ENCODE data around the gene INS. TPM values are rescaled to one million over a fixed set of nuclear protein-coding genes. Genes with fewer than 3 reads are reported as not detected.

Gene INS
- total and polyA plus RNA-seq, 4 donors = 1.2 to 3.3 TPM; not detected in 2

DNA sequence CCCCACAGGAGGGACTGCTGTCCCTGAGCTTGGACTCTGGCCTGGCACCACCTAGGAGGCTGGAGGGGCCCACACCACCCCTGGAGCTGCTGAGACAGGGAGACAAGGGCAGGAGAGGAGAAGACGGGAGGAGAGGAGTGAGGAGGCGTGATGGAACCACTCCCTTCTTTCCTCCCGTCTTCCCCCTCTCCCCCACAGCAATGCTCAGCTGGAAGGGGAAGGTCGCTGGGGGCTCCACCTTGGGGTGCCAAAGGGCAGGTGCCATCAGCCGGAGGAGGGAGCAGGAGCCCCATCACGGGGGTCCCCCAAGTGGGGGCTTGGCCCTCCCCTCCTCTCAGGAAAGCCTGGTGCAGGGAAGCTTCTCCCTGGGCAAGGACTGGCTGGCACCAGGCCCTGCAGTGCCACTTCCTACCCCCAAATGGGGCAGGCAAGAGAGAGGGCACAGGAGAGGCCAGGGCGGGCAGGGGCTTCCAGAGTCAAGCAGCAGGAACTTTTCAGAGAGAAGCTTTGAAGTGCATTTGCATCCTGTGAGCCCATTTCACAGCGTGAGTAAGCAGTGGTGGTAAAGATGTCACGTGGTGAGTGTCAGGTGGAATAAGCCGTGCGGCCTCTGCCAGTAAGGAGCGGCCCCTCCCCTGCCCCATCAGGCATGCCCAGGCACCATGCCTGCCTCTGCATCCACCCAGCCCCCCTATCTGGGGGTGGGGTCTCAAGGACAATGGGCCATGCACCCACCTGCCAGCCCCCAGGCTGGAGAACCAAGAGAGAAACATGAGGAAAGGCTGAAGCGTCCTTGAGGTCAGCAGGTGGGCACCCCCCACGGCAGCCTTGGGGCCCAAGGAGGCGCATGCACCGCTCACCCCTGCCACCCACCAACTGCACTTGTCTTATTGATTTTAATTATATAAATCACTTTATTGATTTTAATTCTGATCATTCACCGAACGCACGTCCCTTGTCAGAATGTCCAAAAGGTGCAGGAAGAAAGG lies 26.7 kb downstream of the INS start:
- Histone ChIP-seq H3K4me1 (ENCODE audit: control insufficient read depth in 5 of 5, insufficient read depth in 5 of 5, low read length in 5 of 5) (peaks cover 0 to 41% (median 6%) of the 10 kb centered on the region in 5 donors), H3K27ac (ENCODE audit: low read depth in 1 of 2, low read length in 1 of 2) (no peak overlapping the region), H3K27me3 (ENCODE audit: control insufficient read depth in 3 of 3, insufficient read depth in 3 of 3, low read length in 2 of 3) (peaks cover 3 to 28% (median 6%) of the 10 kb centered on the region in 3 donors), H3K4me3 (no peak overlapping the region), H3K36me3 (ENCODE audit: control insufficient read depth in 4 of 4, insufficient read depth in 4 of 4, low read length in 4 of 4) (peaks cover 0 to 4% (median 0%) of the 10 kb centered on the region in 4 donors), H3K9ac (ENCODE audit: insufficient read depth in 1 of 2, low read length in 2 of 2) (no peak overlapping the region), H3K9me3 (ENCODE audit: control insufficient read depth in 4 of 4, insufficient read depth in 3 of 4, low read length in 3 of 4) (no peaks in the 10 kb centered on the region)
- no peak for DNase-seq
- no peak for ATAC-seq (ENCODE audit: insufficient read depth, low FRiP score)
- WGBS, 2 donors = 80 to 87% methylated on average over 19 of the region's 19 CpGs
- TF ChIP-seq, protein P1, sequence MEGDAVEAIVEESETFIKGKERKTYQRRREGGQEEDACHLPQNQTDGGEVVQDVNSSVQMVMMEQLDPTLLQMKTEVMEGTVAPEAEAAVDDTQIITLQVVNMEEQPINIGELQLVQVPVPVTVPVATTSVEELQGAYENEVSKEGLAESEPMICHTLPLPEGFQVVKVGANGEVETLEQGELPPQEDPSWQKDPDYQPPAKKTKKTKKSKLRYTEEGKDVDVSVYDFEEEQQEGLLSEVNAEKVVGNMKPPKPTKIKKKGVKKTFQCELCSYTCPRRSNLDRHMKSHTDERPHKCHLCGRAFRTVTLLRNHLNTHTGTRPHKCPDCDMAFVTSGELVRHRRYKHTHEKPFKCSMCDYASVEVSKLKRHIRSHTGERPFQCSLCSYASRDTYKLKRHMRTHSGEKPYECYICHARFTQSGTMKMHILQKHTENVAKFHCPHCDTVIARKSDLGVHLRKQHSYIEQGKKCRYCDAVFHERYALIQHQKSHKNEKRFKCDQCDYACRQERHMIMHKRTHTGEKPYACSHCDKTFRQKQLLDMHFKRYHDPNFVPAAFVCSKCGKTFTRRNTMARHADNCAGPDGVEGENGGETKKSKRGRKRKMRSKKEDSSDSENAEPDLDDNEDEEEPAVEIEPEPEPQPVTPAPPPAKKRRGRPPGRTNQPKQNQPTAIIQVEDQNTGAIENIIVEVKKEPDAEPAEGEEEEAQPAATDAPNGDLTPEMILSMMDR (IDR thresholded peaks at IDR 0.05; ENCODE audit: control extremely low read depth, extremely low read depth) = no peak

DNA sequence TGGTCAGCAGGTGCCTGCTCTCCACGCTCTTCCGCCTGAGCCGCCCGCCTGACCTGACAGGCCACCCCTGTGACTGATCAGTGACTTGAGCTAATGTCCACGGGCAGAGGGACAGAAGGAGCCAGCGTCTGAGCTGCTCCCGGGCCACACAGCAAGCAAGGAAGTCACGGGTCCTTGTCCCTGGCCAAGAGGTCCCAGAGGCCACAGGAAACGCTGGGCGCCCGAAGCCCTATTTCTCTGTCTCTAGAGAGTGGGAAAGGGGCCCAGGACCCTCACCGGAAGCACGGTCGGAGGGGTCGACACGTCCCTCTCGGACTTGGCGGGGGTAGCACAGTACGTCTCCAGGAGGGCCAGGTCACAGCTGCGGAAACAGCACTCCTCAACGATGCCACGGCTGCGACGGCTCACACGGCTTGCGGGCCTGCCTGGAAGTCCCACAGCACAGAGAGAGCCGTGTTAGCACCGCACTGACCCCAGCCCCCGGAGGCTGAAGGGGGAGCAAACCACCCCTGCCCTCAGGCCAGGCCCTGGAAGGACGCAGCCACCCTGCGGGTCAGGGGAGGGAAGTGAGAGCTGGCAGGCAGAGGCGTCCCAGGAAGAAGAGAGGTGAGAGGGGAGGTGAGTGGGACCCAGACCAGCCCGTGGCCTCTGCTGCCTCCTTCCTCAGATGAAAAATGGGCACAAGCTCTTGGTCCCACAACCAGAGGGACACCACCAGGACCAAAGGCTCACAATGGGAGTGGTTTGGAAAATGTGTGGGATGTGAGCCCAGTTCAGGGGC lies 27.6 kb downstream of the INS start:
- Histone ChIP-seq H3K4me1 (ENCODE audit: control insufficient read depth in 5 of 5, insufficient read depth in 5 of 5, low read length in 5 of 5) (peaks cover 0 to 41% (median 6%) of the 10 kb centered on the region in 5 donors), H3K4me3 (no peak overlapping the region), H3K27ac (ENCODE audit: low read depth in 1 of 2, low read length in 1 of 2) (no peak overlapping the region), H3K36me3 (ENCODE audit: control insufficient read depth in 4 of 4, insufficient read depth in 4 of 4, low read length in 4 of 4) (peaks cover 0 to 4% (median 0%) of the 10 kb centered on the region in 4 donors), H3K27me3 (ENCODE audit: control insufficient read depth in 3 of 3, insufficient read depth in 3 of 3, low read length in 2 of 3) (peaks cover 0 to 27% (median 6%) of the 10 kb centered on the region in 3 donors), H3K9me3 (ENCODE audit: control insufficient read depth in 4 of 4, insufficient read depth in 3 of 4, low read length in 3 of 4) (no peaks in the 10 kb centered on the region), H3K9ac (ENCODE audit: insufficient read depth in 1 of 2, low read length in 2 of 2) (no peak overlapping the region)
- 53 to 58% methylated on average over 33 of the region's 33 CpGs for WGBS, 2 donors
- DNase-seq = no peak
- ATAC-seq (ENCODE audit: insufficient read depth, low FRiP score) = no peak
- TF ChIP-seq, protein P1 (IDR thresholded peaks at IDR 0.05; ENCODE audit: control extremely low read depth, extremely low read depth) = no peak

DNA sequence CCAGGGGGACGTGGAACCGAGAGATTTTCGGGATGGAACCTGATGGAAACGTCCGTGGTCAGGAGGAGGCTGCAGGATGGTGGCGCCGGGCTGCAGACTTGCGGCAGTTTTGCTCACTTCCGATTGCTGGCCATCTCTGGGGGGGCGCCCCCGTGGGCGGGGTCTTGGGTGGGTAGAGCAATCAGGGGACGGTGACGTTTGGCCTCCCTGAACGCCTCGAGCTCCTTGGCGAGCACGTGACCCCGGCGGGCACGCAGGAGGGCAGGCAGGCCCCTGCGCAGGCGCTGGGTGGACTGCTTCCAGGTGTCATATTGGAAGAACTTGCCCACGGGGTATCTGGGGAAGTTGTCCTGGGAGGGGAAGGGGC lies 28.2 kb downstream of the INS start:
- ATAC-seq (ENCODE audit: insufficient read depth, low FRiP score) (no peak), DNase-seq (no peak)
- Histone ChIP-seq H3K27me3 (ENCODE audit: control insufficient read depth in 3 of 3, insufficient read depth in 3 of 3, low read length in 2 of 3) (peaks cover 0 to 24% (median 6%) of the 10 kb centered on the region in 3 donors), H3K36me3 (ENCODE audit: control insufficient read depth in 4 of 4, insufficient read depth in 4 of 4, low read length in 4 of 4) (peaks cover 0 to 4% (median 0%) of the 10 kb centered on the region in 4 donors), H3K9ac (ENCODE audit: insufficient read depth in 1 of 2, low read length in 2 of 2) (no peak overlapping the region), H3K4me3 (no peak overlapping the region), H3K9me3 (ENCODE audit: control insufficient read depth in 4 of 4, insufficient read depth in 3 of 4, low read length in 3 of 4) (no peaks in the 10 kb centered on the region), H3K27ac (ENCODE audit: low read depth in 1 of 2, low read length in 1 of 2) (no peak overlapping the region), H3K4me1 (ENCODE audit: control insufficient read depth in 5 of 5, insufficient read depth in 5 of 5, low read length in 5 of 5) (peaks cover 0 to 41% (median 6%) of the 10 kb centered on the region in 5 donors)
- WGBS, 2 donors = 50 to 61% methylated on average over 24 of the region's 24 CpGs
- TF ChIP-seq, protein P1 (IDR thresholded peaks at IDR 0.05; ENCODE audit: control extremely low read depth, extremely low read depth) = no peak

Data from lung (tissue), 12 donors.